NCI-H510A (cell line): ENCODE data around the gene TMPRSS11B.
"Not testable (repeated sequence)": the region's sequence is repeated elsewhere in the genome, so short reads cannot be mapped to it uniquely, and the experiment has no call there.

ENCODE experiments used
- DNase-seq: peaks from one replicate; lab custom pipeline; 2025; lab: John Stamatoyannopoulos, UW

The TMPRSS11B gene

DNA sequence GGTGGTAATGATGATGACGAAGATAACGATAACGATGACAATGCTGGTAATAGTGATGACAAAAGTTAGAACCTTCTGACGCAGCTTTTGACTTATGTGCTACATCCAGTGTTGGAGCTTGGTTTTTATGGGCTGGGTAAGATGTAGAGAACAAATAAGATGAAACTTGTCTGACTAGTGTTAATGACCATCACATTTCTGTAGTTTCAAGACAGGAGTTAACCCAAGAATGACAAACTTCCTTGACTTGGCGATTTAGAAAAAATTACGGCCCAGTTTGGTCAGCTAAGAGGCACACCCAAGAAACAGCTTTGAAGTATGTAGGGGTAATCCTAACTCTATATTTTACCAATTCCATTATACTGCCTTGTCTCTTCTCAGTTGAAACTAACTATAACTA is at the start of gene TMPRSS11B:
Gene TMPRSS11B, minus strand, starts transcription at position 101 of the 400 bp plus-strand sequence. CDS start 136 bp downstream, outside the sequence.
- DNase-seq, result no peak

- no peak for DNase-seq
Observed at GRCh38 chr4:68291256-68291655, 45.8 kb upstream of the TMPRSS11B start.

- DNase-seq, result no peak
Observed at GRCh38 chr4:68288393-68288740, 42.9 kb upstream of the TMPRSS11B start.

- no peak for DNase-seq
Observed at GRCh38 chr4:68287704-68288392, 42.4 kb upstream of the TMPRSS11B start.

- DNase-seq, result no peak
Observed at GRCh38 chr4:68283714-68284113, 38.2 kb upstream of the TMPRSS11B start.

DNA sequence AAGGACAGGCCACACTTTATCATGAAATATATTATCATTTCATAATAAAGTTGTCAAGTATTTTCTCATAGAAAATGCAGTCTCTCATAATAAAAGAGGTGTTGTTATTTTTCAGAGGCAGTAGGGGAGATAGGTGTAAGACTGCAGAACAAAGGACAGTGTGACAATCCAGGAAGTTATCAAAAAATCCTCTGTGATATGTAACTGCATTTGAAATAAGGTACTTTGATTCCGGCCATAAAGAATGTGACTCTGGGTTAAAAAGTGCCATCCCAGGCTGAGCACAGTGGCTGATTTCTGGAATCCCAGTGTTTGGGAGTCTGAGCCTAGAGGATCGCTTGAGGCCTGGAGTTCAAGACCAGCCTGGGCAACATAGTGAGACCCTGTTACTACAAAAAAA is 37.6 kb upstream of the TMPRSS11B start:
- DNase-seq, result no peak

GRCh38 chr4:68281796-68282740 is 36.6 kb upstream of the TMPRSS11B start:
- DNase-seq, result not testable (repeated sequence)

DNA sequence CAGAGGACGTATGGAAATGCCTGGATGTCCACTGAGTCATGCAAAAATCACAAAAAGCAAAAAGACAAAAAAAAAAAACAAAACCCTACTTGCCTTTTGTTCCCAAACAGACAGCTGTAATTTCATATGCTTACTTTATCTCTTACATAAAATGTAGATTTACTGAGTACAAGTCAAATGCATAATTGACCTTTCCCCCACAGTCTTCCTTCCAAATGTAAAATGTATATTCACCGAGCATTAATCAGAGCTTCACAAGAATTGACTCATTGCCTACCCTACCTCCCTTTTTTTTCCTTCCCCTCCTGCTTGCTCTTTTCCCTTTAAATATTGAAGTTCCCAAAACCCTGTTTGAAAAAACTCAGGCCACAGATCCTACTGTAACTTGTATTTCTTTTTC is 32.5 kb upstream of the TMPRSS11B start:
- DNase-seq, result no peak

GRCh38 chr4:68277627-68278026 is 32.1 kb upstream of the TMPRSS11B start:
- DNase-seq, result no peak

GRCh38 chr4:68272860-68273259 is 27.4 kb upstream of the TMPRSS11B start:
- no peak for DNase-seq

DNA sequence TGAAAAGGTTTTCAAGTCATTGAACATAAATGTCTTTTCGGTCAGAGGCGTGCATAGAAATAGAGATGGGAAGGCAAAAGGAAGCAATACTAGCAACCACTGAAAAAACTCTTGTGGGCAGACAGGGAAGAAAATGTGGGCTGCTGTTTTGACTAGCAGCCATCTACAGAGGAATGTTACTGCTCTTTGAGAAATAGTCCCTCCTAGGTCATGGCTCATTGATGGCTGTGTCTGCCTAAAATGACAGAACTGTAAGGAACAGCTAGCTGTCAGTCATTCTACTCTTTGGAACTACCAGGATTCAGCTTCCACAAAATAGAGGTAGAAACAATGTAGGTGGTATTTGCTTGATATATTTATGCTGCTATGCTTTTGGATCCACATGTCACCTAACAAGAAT is 26.9 kb upstream of the TMPRSS11B start:
- no peak for DNase-seq

DNA sequence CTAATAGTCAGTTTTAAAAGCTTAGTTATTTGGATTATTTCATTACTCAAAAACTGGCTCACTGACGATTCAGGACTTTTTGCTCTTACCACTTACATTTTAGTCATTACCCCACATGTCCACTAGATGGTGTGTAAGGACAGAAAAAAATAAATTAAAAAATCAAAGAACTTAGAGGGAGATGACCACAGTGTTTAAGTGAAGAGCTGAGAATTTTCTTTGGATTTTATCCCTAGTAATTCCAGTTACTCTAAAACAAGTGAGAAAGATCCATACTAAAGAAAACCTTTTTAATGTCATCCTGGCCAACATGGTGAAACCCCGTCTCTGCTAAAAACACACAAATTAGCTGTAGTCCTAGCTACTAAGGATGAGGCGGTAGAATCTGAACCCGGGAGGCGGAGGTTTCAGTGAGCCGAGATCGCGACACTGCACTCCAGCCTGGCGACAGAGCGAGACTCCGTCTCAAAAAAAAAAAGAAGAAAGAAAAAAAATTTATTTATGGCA is 26.4 kb upstream of the TMPRSS11B start:
- no peak for DNase-seq

- no peak for DNase-seq
Observed at GRCh38 chr4:68267433-68267944, 22.0 kb upstream of the TMPRSS11B start.

GRCh38 chr4:68264875-68265565 is 19.5 kb upstream of the TMPRSS11B start:
- DNase-seq, result no peak

- DNase-seq, result no peak
Observed at GRCh38 chr4:68259191-68259590, 13.7 kb upstream of the TMPRSS11B start.

- no peak for DNase-seq
Observed at GRCh38 chr4:68257719-68258118, 12.2 kb upstream of the TMPRSS11B start.

DNA sequence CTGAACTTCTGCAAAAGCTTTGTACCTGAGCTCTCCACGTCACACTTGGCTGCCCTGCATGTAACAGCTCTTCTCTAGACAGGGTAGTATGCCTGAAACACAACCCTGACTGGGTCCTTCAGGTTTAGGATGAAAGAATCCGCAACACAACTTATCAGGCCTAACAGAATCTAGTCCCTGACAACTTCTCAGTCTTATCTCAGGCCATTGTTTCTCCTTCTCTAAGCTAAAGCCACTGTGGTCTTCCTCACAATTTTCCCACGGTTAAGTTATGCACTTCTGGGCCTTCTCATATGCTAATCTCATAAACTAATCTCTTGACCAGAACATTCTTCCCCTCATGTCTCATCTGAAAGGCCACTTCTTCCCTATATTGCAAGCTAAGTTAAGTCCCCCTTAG is 10.8 kb upstream of the TMPRSS11B start:
- DNase-seq, result no peak

- no peak for DNase-seq
Observed at GRCh38 chr4:68250151-68250930, 4.8 kb upstream of the TMPRSS11B start.

- no peak for DNase-seq
Observed at GRCh38 chr4:68249434-68249833, 3.9 kb upstream of the TMPRSS11B start.

DNA sequence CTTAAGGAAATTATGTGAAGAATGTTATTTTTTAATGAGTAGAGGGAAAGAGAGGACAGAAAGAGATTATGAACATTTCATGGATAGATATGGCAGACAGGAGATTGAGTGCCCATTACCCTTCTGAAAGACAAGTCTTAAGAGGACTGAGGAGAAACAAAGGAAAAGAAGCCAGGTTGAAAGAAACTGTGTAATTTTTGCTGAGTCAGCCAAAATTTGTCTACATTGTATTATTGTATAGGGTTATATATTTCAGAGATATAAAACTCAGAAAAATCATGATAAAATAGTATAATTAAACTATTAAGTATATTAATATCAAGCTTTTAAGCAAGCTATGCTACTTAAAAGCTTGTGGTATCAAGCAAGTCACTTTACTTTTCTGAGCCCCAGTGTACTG is 4.9 kb downstream of the TMPRSS11B start:
- no peak for DNase-seq

GRCh38 chr4:68228568-68228967 is 16.9 kb downstream of the TMPRSS11B start:
- no peak for DNase-seq
